ENCODE measurements around the gene MRPL18. TPM values are rescaled to one million over a fixed set of nuclear protein-coding genes. Genes with fewer than 3 reads are reported as not detected.

Gene MRPL18
- total and polyA plus RNA-seq, 7 donors, result 45.0 to 149 (median 71.9) TPM

- H3K4me1 ChIP-seq, result no peaks in the 10 kb centered on the region
- peaks cover 0 to 28% of the 10 kb centered on the region in 2 donors for H3K36me3 ChIP-seq (ENCODE audit: insufficient read depth in 1 of 2, low read depth in 1 of 2)
- ATAC-seq, result no peak
- H3K27me3 ChIP-seq (ENCODE audit: insufficient read depth in 3 of 3, low read length in 2 of 3), result no peaks in the 10 kb centered on the region
- no peak for TF ChIP-seq CTCF (IDR thresholded peaks at IDR 0.05)
- DNase-seq, result no peak
- intact Hi-C loops (cut with DNase I), result no loop called here
- no peaks in the 10 kb centered on the region for H3K9me3 ChIP-seq
- 81 to 82% (median 82%) methylated on average over 10 of the region's 10 CpGs for WGBS, 3 donors
- H3K27ac ChIP-seq, result no peak overlapping the region
- no peak overlapping the region for H3K4me3 ChIP-seq
Observed at GRCh38 chr6:159804504-159804903, 14.2 kb downstream of the MRPL18 start.

GRCh38 chr6:159805440-159806020 lies 15.3 kb downstream of the MRPL18 start:
- DNase-seq (no peak), ATAC-seq (no peak)
- no peak overlapping the region for H3K27ac ChIP-seq
- H3K36me3 ChIP-seq (ENCODE audit: insufficient read depth in 1 of 2, low read depth in 1 of 2), result peaks cover 0 to 25% of the 10 kb centered on the region in 2 donors
- TF ChIP-seq CTCF (IDR thresholded peaks at IDR 0.05), result no peak
- H3K4me1 ChIP-seq, result no peaks in the 10 kb centered on the region
- no peaks in the 10 kb centered on the region for H3K9me3 ChIP-seq
- intact Hi-C loops (cut with DNase I), result no loop called here
- no peaks in the 10 kb centered on the region for H3K27me3 ChIP-seq (ENCODE audit: insufficient read depth in 3 of 3, low read length in 2 of 3)
- H3K4me3 ChIP-seq, result no peak overlapping the region
- 92 to 94% (median 93%) methylated on average over 6 of the region's 6 CpGs for WGBS, 3 donors

- Histone ChIP-seq H3K27me3 (ENCODE audit: insufficient read depth in 3 of 3, low read length in 2 of 3) (no peaks in the 10 kb centered on the region), H3K36me3 (ENCODE audit: insufficient read depth in 1 of 2, low read depth in 1 of 2) (peaks cover 0 to 25% of the 10 kb centered on the region in 2 donors), H3K4me1 (no peaks in the 10 kb centered on the region), H3K9me3 (no peaks in the 10 kb centered on the region), H3K27ac (no peak overlapping the region), H3K4me3 (no peak overlapping the region)
- ATAC-seq (no peak), DNase-seq (no peak)
- intact Hi-C loops (cut with DNase I), result no loop called here
- WGBS, 3 donors, result 89 to 92% (median 90%) methylated on average over 9 of the region's 9 CpGs
- TF ChIP-seq CTCF (IDR thresholded peaks at IDR 0.05), result no peak
Observed at GRCh38 chr6:159806021-159806458, 15.8 kb downstream of the MRPL18 start.

- Histone ChIP-seq H3K4me1 (no peaks in the 10 kb centered on the region), H3K27ac (no peak overlapping the region), H3K9me3 (no peaks in the 10 kb centered on the region), H3K36me3 (ENCODE audit: insufficient read depth in 1 of 2, low read depth in 1 of 2) (peaks cover 0 to 25% of the 10 kb centered on the region in 2 donors), H3K27me3 (ENCODE audit: insufficient read depth in 3 of 3, low read length in 2 of 3) (no peaks in the 10 kb centered on the region), H3K4me3 (no peak overlapping the region)
- no peak for TF ChIP-seq CTCF (IDR thresholded peaks at IDR 0.05)
- DNase-seq (no peak), ATAC-seq (no peak)
- 91 to 97% (median 93%) methylated on average over 5 of the region's 5 CpGs for WGBS, 3 donors
- intact Hi-C loops (cut with DNase I), result no loop called here
Observed at GRCh38 chr6:159807150-159807858, 17.0 kb downstream of the MRPL18 start.
